Measurements from ENCODE around the gene P2RY2.
A peak's percentile ranks its signal among the peaks of the same experiment; 100 is the strongest.

The P2RY2 gene

DNA sequence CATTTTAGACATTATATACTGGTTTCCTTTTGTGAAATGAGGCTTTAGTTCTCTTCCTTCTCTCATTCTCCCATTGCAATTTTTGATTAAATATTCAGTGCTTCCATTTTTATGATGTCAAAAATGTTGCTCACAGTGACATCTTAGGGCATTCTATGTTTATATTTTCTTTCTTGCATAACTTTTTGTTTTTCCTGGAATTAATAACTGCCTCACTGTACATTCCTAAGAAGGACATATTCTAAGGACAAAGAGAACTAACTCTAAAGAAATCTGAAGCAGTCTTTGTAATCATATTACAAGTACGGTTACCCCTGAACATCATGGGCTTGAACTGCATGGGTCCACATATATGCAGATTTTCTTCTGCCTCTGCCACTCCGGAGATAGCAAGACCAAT, 28.2 kb downstream of the P2RY2 start:
- DNase-seq: no peak

GRCh38 chr11:73248526-73249185, 30.6 kb downstream of the P2RY2 start:
- no peak for DNase-seq

DNA sequence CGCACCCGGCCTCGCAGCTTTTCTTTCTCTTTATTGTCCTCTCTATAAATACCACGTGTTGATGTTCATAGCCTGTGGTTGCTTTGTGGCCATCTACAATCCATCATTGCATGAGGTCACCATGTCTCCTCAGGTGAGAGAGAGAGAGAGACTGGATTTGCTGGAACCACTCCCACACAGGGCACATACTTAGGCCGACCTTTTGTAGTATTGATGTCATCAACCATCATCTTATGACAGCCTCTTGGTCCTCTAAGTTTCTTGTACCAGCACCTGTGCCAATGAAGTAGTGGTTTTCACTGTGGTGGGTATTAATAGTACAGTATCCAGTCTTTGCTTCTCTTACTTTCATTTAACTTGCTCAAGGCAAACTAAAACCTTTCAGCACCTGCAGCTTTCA, 31.2 kb downstream of the P2RY2 start:
- no peak for DNase-seq

DNA sequence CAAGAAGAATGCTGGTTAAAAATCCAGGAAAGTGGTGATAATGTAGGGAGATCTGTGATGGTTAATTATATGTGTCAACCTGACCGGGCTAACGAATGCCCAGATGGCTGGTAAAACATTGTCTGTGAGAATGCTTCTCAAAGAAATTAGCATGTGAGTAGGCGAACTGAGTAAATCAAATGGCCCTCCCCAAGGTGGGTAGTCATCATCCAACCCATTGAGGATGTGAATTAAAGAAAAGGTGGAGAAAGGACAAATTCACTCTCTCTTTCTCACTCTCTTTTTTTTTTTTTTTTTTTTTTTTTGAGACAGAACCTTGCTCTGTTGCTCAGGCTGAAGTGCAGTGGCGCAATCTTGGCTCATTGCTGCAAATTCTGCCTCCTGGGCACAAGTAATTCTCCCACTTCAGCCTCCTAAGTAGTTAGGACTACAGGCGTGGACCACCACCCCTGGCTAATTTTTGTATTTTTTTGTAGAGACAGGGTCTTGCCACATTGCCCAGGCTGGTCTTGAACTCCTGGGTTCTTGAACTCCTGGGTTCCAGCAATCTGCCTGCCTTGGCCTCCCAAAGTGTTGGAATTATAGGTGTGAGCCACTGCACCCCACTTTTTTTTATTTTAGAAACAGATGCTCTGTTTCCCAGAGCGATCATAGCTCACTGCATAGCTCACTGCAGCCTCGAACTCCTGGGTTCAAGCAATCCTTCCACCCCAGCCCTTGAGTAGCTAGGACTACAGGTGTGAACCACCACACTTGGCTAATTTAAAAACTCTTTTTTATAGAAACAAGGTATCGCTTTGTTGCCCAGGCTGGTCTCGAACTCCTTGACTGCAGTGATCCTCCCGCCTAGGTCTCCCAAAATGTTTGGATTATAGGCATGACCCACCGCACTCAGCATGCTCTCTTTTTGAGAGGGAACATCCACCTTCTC, 32.0 kb downstream of the P2RY2 start:
- no peak for DNase-seq

DNA sequence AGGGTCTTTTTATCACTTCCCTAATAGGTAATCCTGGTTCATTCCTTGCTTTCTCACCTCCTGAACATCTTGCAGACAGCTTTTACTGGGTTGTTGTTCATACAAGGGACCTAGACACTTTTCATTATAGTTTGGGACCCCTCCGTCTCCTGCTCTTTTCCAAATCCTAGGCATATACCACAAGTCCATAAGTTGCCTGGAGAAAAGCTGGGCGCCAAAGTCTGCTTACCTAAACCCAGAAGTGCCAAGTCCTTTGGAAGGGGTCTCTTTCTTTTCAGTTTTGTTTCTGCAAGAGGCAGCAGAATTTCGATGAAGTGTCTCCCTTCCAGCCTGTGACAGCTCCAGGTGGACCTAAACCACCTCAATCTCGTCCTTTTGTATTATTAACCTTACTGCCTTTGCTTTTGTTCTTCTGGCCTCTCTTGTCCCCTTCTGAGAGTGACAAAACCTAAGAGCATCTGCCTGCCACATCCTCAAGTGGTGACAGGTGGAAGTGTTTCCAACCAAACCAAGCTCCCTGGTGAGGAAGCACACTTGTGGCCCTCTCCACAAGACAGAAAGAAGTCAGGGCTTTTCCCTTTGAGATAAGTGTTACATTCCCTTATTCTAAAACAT, 34.6 kb downstream of the P2RY2 start:
- peak; percentile 38 for DNase-seq

GRCh38 chr11:73257342-73258103, 39.4 kb downstream of the P2RY2 start:
- DNase-seq: no peak

GRCh38 chr11:73258104-73259035, 40.3 kb downstream of the P2RY2 start:
- DNase-seq: no peak

DNA sequence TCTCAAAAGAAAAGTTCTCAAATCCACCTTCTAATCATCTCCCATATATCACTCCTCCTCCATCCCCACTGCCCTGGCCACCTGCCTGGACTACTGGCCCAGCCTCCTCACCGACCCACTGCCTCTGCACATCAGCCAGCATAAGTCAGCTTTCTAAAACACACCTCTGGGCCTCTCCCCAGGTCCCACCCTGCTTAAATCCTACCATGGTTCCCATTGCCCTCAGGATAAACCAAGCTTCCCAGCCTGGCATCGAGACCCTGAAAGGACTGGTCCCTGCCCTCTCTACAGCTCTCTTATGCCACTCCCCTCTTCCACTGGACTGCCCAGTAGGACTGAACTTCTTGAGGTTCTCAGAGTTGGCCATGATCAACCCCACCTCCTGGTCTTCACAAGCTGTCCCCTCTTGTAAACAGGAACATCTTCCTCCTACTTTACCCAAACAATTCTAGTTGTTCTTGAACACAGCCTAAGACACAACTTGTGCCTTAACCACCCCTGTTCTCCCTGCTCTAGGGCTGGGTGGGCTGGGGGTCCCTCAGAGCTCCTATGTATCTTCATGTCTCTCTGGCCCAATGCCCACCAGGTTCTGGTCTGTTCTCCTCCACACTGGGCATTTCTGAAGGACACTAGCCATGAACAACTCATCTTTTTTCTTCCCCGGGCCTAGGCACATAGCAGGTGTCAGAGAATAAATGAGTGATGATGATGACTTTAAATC, 41.5 kb downstream of the P2RY2 start:
- DNase-seq: no peak

- no peak for DNase-seq
These were observed 42.0 kb downstream of the P2RY2 start for GRCh38 chr11:73260127-73260457.

GRCh38 chr11:73262851-73263495, 44.9 kb downstream of the P2RY2 start:
- no peak for DNase-seq

DNA sequence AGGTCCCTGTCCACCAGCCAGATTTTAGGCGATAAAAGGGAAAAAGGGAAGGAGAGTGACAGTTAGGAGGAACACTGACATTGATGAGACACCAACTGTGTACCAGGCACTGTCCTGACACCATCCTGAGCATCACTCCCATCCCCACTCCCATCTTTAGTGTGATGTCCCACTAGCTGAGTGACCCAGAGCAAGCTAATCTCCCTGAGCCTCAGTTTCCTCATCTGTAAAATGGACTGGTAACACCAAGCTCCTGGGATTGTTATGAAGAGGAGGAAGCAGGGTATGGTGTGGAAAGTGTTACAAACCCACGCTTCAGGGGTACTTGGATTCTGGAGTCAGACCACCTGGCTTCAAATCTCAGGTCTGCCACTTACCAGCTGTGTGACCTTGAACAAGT, 45.6 kb downstream of the P2RY2 start:
- no peak for DNase-seq

DNA sequence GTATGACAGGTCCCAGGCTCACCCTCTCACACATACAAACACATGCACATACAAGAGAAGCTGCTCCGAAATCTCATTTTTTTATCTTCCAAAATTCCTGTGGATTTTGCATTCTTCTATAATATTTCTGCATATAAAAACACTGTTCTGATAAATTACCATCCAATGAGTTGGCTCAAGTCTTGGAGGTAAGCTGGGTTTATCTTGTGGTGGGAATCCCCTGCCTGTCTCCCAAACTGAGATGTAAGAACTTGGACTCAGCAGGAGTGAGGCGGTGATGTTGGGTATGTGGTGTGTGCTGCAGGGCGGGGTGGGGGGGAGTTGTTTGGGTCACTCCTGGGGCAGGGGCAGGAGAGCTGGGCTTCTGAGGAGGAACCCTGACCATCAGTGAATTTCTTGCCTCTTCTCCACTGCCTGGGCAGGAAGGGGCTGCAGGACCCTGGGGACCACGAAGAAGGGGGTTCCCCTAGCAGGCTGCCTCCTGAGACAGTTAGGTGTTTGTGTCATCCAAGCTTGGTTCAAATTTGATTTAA, 47.3 kb downstream of the P2RY2 start:
- no peak for DNase-seq

DNA sequence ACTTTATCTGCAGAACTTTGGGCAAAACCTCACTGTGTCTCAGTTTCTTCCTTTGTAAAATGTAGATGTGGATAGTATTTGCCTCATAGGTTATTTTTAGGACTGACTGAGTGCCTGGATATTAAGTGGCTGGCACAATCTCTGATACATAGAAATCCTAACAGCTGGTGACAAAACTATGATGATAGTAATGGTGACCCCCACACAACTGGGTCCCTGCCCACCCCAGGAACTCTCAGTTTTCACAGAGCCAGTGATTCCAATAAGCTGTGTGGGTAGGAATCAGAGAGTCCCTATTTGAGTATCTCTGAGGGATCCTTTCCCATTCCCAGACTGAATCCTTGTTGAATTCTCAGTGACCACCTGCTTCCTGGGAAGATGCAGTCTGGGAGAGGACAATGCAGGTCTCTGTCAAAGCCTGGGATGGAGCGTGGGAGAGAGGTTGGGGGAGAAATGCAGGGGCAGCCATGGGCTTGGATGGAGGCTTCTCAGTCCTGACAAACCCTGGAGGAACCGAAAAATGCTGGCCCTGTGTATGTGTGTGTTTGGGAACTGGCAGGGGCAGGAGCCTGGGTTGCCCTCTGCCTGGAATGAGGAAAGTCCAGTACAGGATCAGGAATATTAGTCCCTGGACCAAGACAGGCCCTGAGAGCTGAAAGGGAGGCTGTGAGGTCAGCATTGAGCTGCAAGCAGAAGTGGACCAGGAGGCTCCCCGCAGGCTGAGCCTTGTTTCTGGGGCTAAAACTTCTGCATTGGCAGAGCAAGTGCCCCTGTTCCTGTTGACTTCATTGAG, 48.0 kb downstream of the P2RY2 start:
- no peak for DNase-seq

DNA sequence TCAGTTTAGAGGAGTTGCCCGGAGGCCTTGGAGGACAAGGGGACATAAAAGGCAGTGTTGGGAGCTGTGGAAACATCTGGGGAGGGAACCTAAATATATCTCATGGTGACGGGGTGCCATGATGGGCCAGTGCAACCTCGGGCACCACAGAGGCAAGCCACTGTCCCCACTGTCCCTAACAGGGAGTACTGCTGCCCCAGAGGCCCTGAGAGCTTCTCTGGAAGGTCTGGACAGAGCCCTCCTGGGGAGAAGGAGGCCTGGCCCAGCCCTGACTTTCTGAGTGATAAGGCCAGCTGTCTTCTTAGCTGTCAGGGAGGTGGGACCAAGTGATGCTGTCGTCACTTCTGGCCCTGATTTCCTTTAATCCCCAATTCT, 48.6 kb downstream of the P2RY2 start:
- DNase-seq: no peak

DNA sequence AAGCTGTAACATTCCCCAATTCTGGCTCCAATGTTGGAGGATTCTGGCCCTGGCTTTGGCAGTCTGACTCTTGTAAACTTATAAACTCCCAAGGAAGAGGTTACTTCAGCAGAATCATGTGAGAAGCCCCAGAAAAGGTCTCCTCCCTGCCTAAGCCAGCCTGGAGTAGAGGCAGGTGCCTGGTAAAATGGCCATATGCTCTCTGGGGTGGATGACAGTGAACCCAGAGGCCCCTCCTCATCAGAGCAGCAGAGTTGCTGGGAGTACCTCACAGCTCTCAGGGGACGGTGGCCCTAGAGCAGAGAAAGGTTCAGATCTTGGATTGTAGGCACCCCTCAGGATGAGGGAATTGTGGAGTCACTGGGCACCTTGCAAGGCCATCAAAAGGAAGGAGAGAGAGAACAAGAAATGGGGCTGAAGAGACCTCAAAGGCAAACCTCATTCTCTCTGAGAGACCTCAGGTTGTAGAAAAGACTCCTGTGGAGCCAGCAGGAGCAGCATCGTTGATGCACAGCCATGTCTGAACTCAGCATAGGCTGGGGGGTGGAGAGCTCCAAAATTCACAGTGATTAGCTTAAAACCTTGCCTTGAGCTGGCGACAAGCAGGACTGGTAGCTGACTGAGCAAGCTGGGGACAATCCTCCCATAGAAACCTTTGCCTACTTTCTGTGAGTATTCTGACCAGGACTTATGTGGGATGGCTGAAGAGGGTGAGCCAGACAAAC, 49.2 kb downstream of the P2RY2 start:
- DNase-seq: no peak

- DNase-seq: no peak
These were observed 49.9 kb downstream of the P2RY2 start for GRCh38 chr11:73267906-73268540.

- no peak for DNase-seq
These were observed 50.7 kb downstream of the P2RY2 start for GRCh38 chr11:73268671-73269271.

GRCh38 chr11:73269459-73270015, 51.5 kb downstream of the P2RY2 start:
- DNase-seq: no peak
